Measurements from ENCODE around the gene OTUD1. TPM values are rescaled to one million over a fixed set of nuclear protein-coding genes. Genes with fewer than 3 reads are reported as not detected.

OTUD1 gene
- total and polyA plus RNA-seq, 5 donors: 13.5 to 27.3 (median 14.4) TPM

GRCh38 chr10:23442936-23443335 lies 4.1 kb downstream of the OTUD1 start:
- peaks cover 2% of the 10 kb centered on the region for H3K4me1 ChIP-seq (ENCODE audit: control insufficient read depth, insufficient read depth, low read length)
- H3K27ac ChIP-seq (ENCODE audit: low read length): no peak overlapping the region
- no peaks in the 10 kb centered on the region for H3K27me3 ChIP-seq (ENCODE audit: control insufficient read depth, insufficient read depth)
- intact Hi-C loops (cut with DNase I): no loop called here
- no peak for ATAC-seq
- H3K9me3 ChIP-seq (ENCODE audit: control insufficient read depth, low read length): no peaks in the 10 kb centered on the region
- H3K4me3 ChIP-seq (ENCODE audit: low read length): peak overlapping the region; percentile 97
- WGBS: 66% methylated on average over 2 of the region's 2 CpGs
- DNase-seq: no peak

- no peak overlapping the region for H3K4me3 ChIP-seq (ENCODE audit: low read length)
- no peaks in the 10 kb centered on the region for H3K9me3 ChIP-seq (ENCODE audit: control insufficient read depth, low read length)
- DNase-seq (no peak), ATAC-seq (no peak)
- peak overlapping the region; percentile 57 for H3K27ac ChIP-seq (ENCODE audit: low read length)
- WGBS: 90% methylated on average over 5 of the region's 5 CpGs
- peaks cover 8% of the 10 kb centered on the region for H3K4me1 ChIP-seq (ENCODE audit: control insufficient read depth, insufficient read depth, low read length)
- H3K27me3 ChIP-seq (ENCODE audit: control insufficient read depth, insufficient read depth): no peaks in the 10 kb centered on the region
- intact Hi-C loops (cut with DNase I): no loop called here
Measured at GRCh38 chr10:23445591-23445990, 6.7 kb downstream of the OTUD1 start.

GRCh38 chr10:23448323-23448722 lies 9.4 kb downstream of the OTUD1 start:
- H3K4me3 ChIP-seq (ENCODE audit: low read length): no peak overlapping the region
- H3K27ac ChIP-seq (ENCODE audit: low read length): no peak overlapping the region
- H3K4me1 ChIP-seq (ENCODE audit: control insufficient read depth, insufficient read depth, low read length): peaks cover 11% of the 10 kb centered on the region
- over 99% methylated on average over 2 of the region's 2 CpGs for WGBS
- H3K27me3 ChIP-seq (ENCODE audit: control insufficient read depth, insufficient read depth): no peaks in the 10 kb centered on the region
- no peaks in the 10 kb centered on the region for H3K9me3 ChIP-seq (ENCODE audit: control insufficient read depth, low read length)
- ATAC-seq: no peak
- intact Hi-C loops (cut with DNase I): no loop called here
- no peak for DNase-seq

- Histone ChIP-seq H3K4me3 (ENCODE audit: low read length) (no peak overlapping the region), H3K9me3 (ENCODE audit: control insufficient read depth, low read length) (no peaks in the 10 kb centered on the region), H3K4me1 (ENCODE audit: control insufficient read depth, insufficient read depth, low read length) (peaks cover 11% of the 10 kb centered on the region), H3K27me3 (ENCODE audit: control insufficient read depth, insufficient read depth) (no peaks in the 10 kb centered on the region), H3K27ac (ENCODE audit: low read length) (no peak overlapping the region)
- intact Hi-C loops (cut with DNase I): no loop called here
- 70% methylated on average over 7 of the region's 7 CpGs for WGBS
- no peak for ATAC-seq
- DNase-seq: no peak
Measured at GRCh38 chr10:23448802-23449570, 10.1 kb downstream of the OTUD1 start.

GRCh38 chr10:23452033-23452655 lies 13.3 kb downstream of the OTUD1 start:
- Histone ChIP-seq H3K27ac (ENCODE audit: low read length) (peak overlapping the region; percentile 23), H3K27me3 (ENCODE audit: control insufficient read depth, insufficient read depth) (no peaks in the 10 kb centered on the region), H3K4me1 (ENCODE audit: control insufficient read depth, insufficient read depth, low read length) (peaks cover 9% of the 10 kb centered on the region), H3K4me3 (ENCODE audit: low read length) (no peak overlapping the region), H3K9me3 (ENCODE audit: control insufficient read depth, low read length) (no peaks in the 10 kb centered on the region)
- 74% methylated on average over 4 of the region's 4 CpGs for WGBS
- ATAC-seq (peak in 1 of 2 donors; percentile 28), DNase-seq (no peak)
- intact Hi-C loops (cut with DNase I): no loop called here

- peaks cover 9% of the 10 kb centered on the region for H3K4me1 ChIP-seq (ENCODE audit: control insufficient read depth, insufficient read depth, low read length)
- WGBS: 92% methylated on average over 4 of the region's 4 CpGs
- intact Hi-C loops (cut with DNase I): no loop called here
- H3K27me3 ChIP-seq (ENCODE audit: control insufficient read depth, insufficient read depth): no peaks in the 10 kb centered on the region
- H3K4me3 ChIP-seq (ENCODE audit: low read length): no peak overlapping the region
- no peak overlapping the region for H3K27ac ChIP-seq (ENCODE audit: low read length)
- DNase-seq: no peak
- H3K9me3 ChIP-seq (ENCODE audit: control insufficient read depth, low read length): no peaks in the 10 kb centered on the region
- no peak for ATAC-seq
Measured at GRCh38 chr10:23453465-23453864, 14.6 kb downstream of the OTUD1 start.

- Histone ChIP-seq H3K27ac (ENCODE audit: low read length) (no peak overlapping the region), H3K4me3 (ENCODE audit: low read length) (no peak overlapping the region), H3K27me3 (ENCODE audit: control insufficient read depth, insufficient read depth) (no peaks in the 10 kb centered on the region), H3K4me1 (ENCODE audit: control insufficient read depth, insufficient read depth, low read length) (no peaks in the 10 kb centered on the region), H3K9me3 (ENCODE audit: control insufficient read depth, low read length) (no peaks in the 10 kb centered on the region)
- intact Hi-C loops (cut with DNase I): no loop called here
- DNase-seq (no peak), ATAC-seq (no peak)
- WGBS: 71% methylated on average over 6 of the region's 6 CpGs
Measured at GRCh38 chr10:23457632-23458417, 18.9 kb downstream of the OTUD1 start.

- no peaks in the 10 kb centered on the region for H3K9me3 ChIP-seq (ENCODE audit: control insufficient read depth, low read length)
- H3K27ac ChIP-seq (ENCODE audit: low read length): no peak overlapping the region
- intact Hi-C loops (cut with DNase I): no loop called here
- no peak for DNase-seq
- H3K27me3 ChIP-seq (ENCODE audit: control insufficient read depth, insufficient read depth): no peaks in the 10 kb centered on the region
- no peak for ATAC-seq
- no peaks in the 10 kb centered on the region for H3K4me1 ChIP-seq (ENCODE audit: control insufficient read depth, insufficient read depth, low read length)
- WGBS: 88% methylated on average over 6 of the region's 6 CpGs
- H3K4me3 ChIP-seq (ENCODE audit: low read length): no peak overlapping the region
Measured at GRCh38 chr10:23459308-23459939, 20.5 kb downstream of the OTUD1 start.

- H3K27ac ChIP-seq (ENCODE audit: low read length): peak overlapping the region; percentile 11
- WGBS: 54% methylated on average over 2 of the region's 2 CpGs
Measured at GRCh38 chr10:23461557-23461956, 22.7 kb downstream of the OTUD1 start.

GRCh38 chr10:23467012-23467411 lies 28.1 kb downstream of the OTUD1 start:
- intact Hi-C loops (cut with DNase I): no loop called here
- ATAC-seq: no peak
- no peak for DNase-seq
- no peak overlapping the region for H3K4me3 ChIP-seq (ENCODE audit: low read length)
- no peaks in the 10 kb centered on the region for H3K27me3 ChIP-seq (ENCODE audit: control insufficient read depth, insufficient read depth)
- WGBS: 84% methylated on average over 4 of the region's 4 CpGs
- no peaks in the 10 kb centered on the region for H3K4me1 ChIP-seq (ENCODE audit: control insufficient read depth, insufficient read depth, low read length)
- no peak overlapping the region for H3K27ac ChIP-seq (ENCODE audit: low read length)
- no peaks in the 10 kb centered on the region for H3K9me3 ChIP-seq (ENCODE audit: control insufficient read depth, low read length)

More at GRCh38 chr10:23461557-23461956, 22.7 kb downstream of the OTUD1 start:
- no peak for DNase-seq
- intact Hi-C loops (cut with DNase I): no loop called here
- Histone ChIP-seq H3K4me3 (ENCODE audit: low read length) (no peak overlapping the region), H3K9me3 (ENCODE audit: control insufficient read depth, low read length) (no peaks in the 10 kb centered on the region), H3K4me1 (ENCODE audit: control insufficient read depth, insufficient read depth, low read length) (no peaks in the 10 kb centered on the region), H3K27me3 (ENCODE audit: control insufficient read depth, insufficient read depth) (no peaks in the 10 kb centered on the region)
- peak; percentile 29 to 71 for ATAC-seq

GRCh38 chr10:23467548-23467947 lies 28.7 kb downstream of the OTUD1 start:
- intact Hi-C loops (cut with DNase I): no loop called here
- WGBS: 86% methylated on average over 3 of the region's 3 CpGs
- Histone ChIP-seq H3K27ac (ENCODE audit: low read length) (no peak overlapping the region), H3K4me1 (ENCODE audit: control insufficient read depth, insufficient read depth, low read length) (no peaks in the 10 kb centered on the region), H3K4me3 (ENCODE audit: low read length) (no peak overlapping the region), H3K27me3 (ENCODE audit: control insufficient read depth, insufficient read depth) (no peaks in the 10 kb centered on the region), H3K9me3 (ENCODE audit: control insufficient read depth, low read length) (no peaks in the 10 kb centered on the region)
- DNase-seq (no peak), ATAC-seq (no peak)

All from right cardiac atrium (tissue), 5 donors.